ENCODE measurements around the gene SEC61A2. TPM values are rescaled to one million over a fixed set of nuclear protein-coding genes. Genes with fewer than 3 reads are reported as not detected.
A peak's percentile ranks its signal among the peaks of the same experiment; 100 is the strongest.
"Not testable (repeated sequence)": the region's sequence is repeated elsewhere in the genome, so short reads cannot be mapped to it uniquely, and the experiment has no call there.

The SEC61A2 gene
- 10 to 100 TPM in 3 of 4 donors, 1 to 10 TPM in 1; 3.8 to 23.0 (median 16.2) TPM for total RNA-seq

DNA sequence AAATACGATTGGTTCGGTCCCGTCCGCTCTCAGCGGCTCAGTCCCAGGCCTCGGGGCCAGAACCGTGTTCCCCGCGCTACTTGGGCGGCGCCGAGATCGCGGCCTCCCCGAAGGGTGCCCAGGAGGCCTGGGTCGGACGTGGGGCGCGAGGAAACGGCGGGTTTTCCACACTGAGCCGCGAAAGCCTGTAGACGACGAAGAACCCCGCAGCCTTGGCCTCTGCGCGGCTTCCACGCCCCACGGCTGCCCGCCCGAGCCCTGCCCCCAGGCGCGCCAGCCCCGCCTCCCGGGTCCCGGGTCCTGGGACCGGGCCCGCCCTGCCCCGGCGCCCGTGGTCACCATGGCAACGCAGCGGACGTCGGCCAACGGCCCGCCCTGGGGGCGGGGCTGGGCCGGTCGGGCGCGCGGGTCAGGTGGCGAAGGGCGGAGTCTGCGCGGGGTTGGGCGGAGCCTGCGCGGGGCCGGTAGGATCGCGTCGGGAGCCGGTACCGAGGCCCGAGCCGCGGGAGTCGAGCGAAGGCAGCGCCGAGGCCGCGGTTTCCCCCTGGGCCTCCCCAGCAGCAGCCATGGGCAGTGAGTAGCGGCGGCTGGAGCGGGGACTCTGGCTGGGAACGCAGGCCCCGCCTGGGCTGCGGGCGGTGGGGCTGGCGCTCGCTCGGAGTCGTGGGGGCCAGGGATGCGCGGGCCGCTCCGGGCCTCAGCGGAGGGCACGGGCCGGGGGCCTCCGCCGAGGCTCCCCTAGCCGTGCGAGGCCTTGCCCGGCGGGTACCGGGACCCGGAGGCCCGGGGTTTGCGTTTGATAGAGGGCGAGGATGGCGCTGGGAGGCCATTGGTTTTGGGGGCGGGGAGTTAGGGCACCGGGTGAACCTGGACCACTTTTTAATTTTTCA, at the start of gene SEC61A2:
Gene SEC61A2 (plus strand): TSS at position 456 of the 890 bp plus-strand sequence. CDS start 111 bp downstream, at position 567.
- H3K27ac ChIP-seq, result peak within 1 kb of the TSS; percentile 89 to 94
- H3K9me3 ChIP-seq, result no peaks in the 10 kb centered on the region
- intact Hi-C loops (cut with DNase I; ENCODE audit: low total_unique reads), result no loop called here
- H3K27me3 ChIP-seq, result no peaks in the 10 kb centered on the region
- TF ChIP-seq POLR2A (IDR thresholded peaks at IDR 0.05), result peak; percentile 56 to 75
- TF ChIP-seq, protein P1, sequence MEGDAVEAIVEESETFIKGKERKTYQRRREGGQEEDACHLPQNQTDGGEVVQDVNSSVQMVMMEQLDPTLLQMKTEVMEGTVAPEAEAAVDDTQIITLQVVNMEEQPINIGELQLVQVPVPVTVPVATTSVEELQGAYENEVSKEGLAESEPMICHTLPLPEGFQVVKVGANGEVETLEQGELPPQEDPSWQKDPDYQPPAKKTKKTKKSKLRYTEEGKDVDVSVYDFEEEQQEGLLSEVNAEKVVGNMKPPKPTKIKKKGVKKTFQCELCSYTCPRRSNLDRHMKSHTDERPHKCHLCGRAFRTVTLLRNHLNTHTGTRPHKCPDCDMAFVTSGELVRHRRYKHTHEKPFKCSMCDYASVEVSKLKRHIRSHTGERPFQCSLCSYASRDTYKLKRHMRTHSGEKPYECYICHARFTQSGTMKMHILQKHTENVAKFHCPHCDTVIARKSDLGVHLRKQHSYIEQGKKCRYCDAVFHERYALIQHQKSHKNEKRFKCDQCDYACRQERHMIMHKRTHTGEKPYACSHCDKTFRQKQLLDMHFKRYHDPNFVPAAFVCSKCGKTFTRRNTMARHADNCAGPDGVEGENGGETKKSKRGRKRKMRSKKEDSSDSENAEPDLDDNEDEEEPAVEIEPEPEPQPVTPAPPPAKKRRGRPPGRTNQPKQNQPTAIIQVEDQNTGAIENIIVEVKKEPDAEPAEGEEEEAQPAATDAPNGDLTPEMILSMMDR (IDR thresholded peaks at IDR 0.05), result peak in 1 of 4 experiments; percentile 12
- peak; percentile 91 to 95 for DNase-seq
- peak within 1 kb of the TSS; percentile 79 to 100 for H3K4me3 ChIP-seq
- H3K4me1 ChIP-seq, result no peaks in the 10 kb centered on the region
- H3K36me3 ChIP-seq, result no peaks in the 10 kb centered on the region

DNA sequence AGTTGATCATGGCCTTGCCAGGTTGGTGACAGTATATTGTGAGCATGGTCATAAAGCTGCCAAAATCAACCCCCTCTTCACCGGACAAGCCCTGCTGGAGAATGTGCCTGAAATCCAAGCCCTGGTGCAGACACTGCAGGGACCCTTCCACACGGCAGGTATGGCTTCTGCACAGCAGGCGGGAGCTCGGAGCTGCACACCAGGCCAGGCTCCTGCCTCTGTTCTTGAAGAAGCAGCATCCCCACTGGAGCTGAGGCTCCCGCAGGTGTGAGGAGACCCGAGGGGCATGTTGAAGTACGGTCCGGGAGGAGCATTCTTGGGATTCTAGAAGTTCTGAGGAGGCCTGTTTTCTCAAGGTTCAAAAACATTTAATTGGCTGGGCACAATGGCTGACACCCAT, 48.0 kb upstream of the SEC61A2 start:
- DNase-seq, result no peak
- no peaks in the 10 kb centered on the region for H3K36me3 ChIP-seq
- TF ChIP-seq POLR2A (IDR thresholded peaks at IDR 0.05), result no peak
- TF ChIP-seq, protein P1 (IDR thresholded peaks at IDR 0.05), result no peak
- intact Hi-C loops (cut with DNase I; ENCODE audit: low total_unique reads), result no loop called here
- H3K27me3 ChIP-seq, result no peaks in the 10 kb centered on the region
- H3K27ac ChIP-seq, result no peak overlapping the region
- no peak overlapping the region for H3K4me3 ChIP-seq
- H3K9me3 ChIP-seq, result no peaks in the 10 kb centered on the region
- no peaks in the 10 kb centered on the region for H3K4me1 ChIP-seq

DNA sequence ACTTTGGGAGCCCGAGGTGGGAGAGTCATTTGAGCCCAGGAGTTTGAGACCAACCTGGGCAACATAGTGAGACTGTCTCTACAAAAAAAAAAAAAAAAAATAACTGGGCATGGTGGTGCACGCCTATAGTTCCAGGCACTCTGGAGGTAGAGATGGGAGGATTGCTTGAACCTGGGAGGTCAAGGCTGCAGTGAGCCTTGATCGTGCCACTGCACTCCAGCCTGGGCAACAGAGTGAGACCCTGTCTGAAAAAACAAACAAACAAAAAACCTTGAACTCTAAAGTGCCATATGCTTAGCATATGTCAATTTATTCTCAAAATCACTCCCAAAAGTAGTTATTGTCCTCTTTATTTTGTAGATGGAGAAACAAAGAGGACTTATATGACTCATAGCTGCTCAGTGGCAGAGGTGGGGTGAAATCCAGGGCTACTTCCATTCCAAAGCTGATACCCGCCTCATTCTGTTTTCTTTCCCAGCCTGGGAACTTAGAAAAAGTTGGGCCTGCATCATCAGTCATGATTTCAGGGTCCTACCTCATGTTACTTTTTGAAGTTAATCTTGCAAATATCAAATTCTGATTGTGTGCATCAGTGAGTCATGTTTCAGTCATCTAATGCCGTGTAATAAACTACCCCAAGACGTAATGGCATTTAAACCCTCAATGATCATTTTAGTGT, 47.5 kb upstream of the SEC61A2 start:
- Histone ChIP-seq H3K27me3 (no peaks in the 10 kb centered on the region), H3K4me3 (no peak overlapping the region), H3K9me3 (no peaks in the 10 kb centered on the region), H3K27ac (no peak overlapping the region), H3K36me3 (no peaks in the 10 kb centered on the region), H3K4me1 (no peaks in the 10 kb centered on the region)
- TF ChIP-seq, protein P1 (IDR thresholded peaks at IDR 0.05), result no peak
- no peak for TF ChIP-seq POLR2A (IDR thresholded peaks at IDR 0.05)
- DNase-seq, result no peak
- intact Hi-C loops (cut with DNase I; ENCODE audit: low total_unique reads), result no loop called here

DNA sequence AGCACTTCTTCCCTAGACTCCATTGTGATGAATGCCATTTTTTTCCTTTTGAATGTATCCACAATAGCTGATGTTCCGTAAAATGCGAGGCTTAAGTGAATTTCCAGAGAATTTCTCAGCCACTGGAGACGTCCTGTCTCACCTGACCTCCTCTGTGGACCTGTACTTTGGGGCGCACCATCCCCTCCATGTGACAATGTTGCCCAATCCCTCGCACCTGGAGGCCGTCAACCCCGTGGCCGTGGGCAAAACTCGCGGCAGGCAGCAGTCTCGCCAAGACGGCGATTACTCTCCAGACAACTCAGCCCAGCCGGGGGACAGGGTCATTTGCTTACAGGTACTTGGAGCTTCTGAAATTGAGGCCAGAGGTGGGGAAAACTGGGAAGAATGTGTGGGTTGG, 40.6 kb upstream of the SEC61A2 start:
- Histone ChIP-seq H3K9me3 (no peaks in the 10 kb centered on the region), H3K4me3 (no peak overlapping the region), H3K27me3 (no peaks in the 10 kb centered on the region), H3K4me1 (no peaks in the 10 kb centered on the region), H3K36me3 (no peaks in the 10 kb centered on the region), H3K27ac (no peak overlapping the region)
- no peak for TF ChIP-seq POLR2A (IDR thresholded peaks at IDR 0.05)
- TF ChIP-seq, protein P1 (IDR thresholded peaks at IDR 0.05), result no peak
- intact Hi-C loops (cut with DNase I; ENCODE audit: low total_unique reads), result no loop called here
- no peak for DNase-seq

DNA sequence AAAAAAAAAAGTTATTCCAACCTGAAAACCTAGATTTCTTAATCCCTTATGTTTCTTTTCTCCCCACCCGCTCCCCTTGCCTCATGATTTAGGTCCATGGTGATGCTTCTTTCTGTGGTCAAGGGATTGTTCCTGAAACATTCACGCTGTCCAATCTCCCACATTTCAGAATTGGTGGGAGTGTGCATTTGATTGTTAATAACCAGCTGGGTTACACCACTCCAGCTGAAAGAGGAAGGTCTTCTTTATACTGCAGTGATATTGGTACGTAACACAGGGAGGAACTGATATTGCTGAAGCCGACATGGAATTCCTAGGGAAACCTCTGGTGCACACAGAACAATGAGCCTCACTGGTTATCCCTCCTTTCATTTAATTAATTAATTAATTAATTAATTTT, 38.1 kb upstream of the SEC61A2 start:
- no peak for DNase-seq
- H3K4me3 ChIP-seq, result no peak overlapping the region
- H3K27ac ChIP-seq, result no peak overlapping the region
- no peaks in the 10 kb centered on the region for H3K36me3 ChIP-seq
- TF ChIP-seq POLR2A (IDR thresholded peaks at IDR 0.05), result no peak
- TF ChIP-seq, protein P1 (IDR thresholded peaks at IDR 0.05), result no peak
- no peaks in the 10 kb centered on the region for H3K4me1 ChIP-seq
- no peaks in the 10 kb centered on the region for H3K9me3 ChIP-seq
- no peaks in the 10 kb centered on the region for H3K27me3 ChIP-seq
- intact Hi-C loops (cut with DNase I; ENCODE audit: low total_unique reads), result no loop called here

DNA sequence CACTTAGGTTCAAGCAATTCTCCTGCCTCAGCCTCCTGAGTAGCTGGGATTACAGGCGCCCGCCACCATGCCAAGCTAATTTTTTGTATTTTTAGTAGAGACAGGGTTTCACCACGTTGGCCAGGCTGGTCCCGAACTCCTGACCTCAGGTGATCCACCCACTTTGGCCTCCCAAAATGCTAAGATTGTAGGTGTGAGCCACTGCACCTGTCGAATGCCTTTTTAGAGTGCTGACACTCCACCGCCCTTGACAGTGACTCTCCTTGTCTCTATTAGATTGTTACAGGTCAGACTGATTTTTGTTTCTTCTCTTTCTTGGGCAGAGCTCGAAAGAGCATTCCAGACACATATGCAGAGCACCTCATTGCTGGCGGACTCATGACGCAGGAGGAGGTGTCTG, 32.1 kb upstream of the SEC61A2 start:
- H3K27ac ChIP-seq; DNase-seq; H3K27me3 ChIP-seq; H3K4me1 ChIP-seq; H3K4me3 ChIP-seq; H3K36me3 ChIP-seq; H3K9me3 ChIP-seq; intact Hi-C loops (cut with DNase I; ENCODE audit: low total_unique reads): not testable (repeated sequence)

All from uterus (tissue), 4 donors.